Measurements from ENCODE around the gene CNPY1.

DNA sequence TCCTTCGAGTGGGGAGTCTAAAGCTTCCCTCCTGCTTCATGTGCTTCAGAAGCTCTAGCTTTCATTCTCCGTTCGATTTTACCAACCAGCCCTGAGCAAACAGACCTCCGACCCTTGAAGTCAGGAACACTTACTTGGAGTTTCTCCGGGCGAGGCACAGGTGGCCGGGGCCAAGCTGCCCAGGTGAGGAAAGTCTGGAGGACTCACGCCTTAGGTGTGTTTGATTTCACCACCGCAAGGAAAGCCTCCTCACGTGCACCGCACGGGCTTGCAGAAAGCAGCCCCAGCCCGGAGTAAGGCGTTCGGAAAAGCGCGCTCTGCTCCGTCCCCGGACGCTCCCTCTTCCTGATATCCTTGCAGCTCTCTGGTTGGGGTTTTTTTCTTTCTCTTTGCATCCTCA is 30.1 kb upstream of the CNPY1 start:
- TF ChIP-seq, protein P1, sequence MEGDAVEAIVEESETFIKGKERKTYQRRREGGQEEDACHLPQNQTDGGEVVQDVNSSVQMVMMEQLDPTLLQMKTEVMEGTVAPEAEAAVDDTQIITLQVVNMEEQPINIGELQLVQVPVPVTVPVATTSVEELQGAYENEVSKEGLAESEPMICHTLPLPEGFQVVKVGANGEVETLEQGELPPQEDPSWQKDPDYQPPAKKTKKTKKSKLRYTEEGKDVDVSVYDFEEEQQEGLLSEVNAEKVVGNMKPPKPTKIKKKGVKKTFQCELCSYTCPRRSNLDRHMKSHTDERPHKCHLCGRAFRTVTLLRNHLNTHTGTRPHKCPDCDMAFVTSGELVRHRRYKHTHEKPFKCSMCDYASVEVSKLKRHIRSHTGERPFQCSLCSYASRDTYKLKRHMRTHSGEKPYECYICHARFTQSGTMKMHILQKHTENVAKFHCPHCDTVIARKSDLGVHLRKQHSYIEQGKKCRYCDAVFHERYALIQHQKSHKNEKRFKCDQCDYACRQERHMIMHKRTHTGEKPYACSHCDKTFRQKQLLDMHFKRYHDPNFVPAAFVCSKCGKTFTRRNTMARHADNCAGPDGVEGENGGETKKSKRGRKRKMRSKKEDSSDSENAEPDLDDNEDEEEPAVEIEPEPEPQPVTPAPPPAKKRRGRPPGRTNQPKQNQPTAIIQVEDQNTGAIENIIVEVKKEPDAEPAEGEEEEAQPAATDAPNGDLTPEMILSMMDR (IDR thresholded peaks at IDR 0.05; ENCODE audit: insufficient read depth, low read length), result no peak
- no peak for TF ChIP-seq SPI1 (IDR thresholded peaks at IDR 0.05; ENCODE audit: borderline replicate concordance, low read depth)
- TF ChIP-seq POLR2AphosphoS5 (IDR thresholded peaks at IDR 0.05; ENCODE audit: low read depth), result no peak
